Measurements from ENCODE around the gene ZNF576. TPM values are rescaled to one million over a fixed set of nuclear protein-coding genes. Genes with fewer than 3 reads are reported as not detected.

The ZNF576 gene
- total and polyA plus RNA-seq, 9 of the 15 experiments (the other 6 are each of a cell fraction or from before 2014, with no cell fraction given) = 6.8 to 18.2 (median 12.2) TPM

DNA sequence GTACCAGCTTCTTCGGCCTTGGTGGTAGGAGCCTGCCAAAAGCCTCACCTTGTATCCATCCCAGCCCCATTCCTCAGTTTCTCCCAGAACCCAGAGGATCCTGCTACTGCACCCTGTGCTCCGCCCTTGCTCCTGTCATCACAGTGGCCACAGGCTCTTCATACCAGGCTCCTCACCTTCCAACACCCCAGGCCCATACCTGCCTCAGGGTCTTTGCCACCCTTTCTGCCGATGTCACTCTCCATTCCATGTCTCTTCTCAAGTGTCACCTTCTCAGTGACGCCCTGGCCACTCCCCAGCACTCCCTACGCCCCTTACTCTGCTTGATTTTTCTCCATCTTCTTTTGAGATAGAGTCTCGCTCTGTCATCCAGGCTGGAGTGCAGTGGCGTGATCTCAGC lies 13.5 kb downstream of the ZNF576 start (continued):
- TF ChIP-seq NFIX (CRISPR knock-in tag; IDR thresholded peaks at IDR 0.05; ENCODE audit: low read depth) = no peak
- no peak for TF ChIP-seq PHB (CRISPR knock-in tag; IDR thresholded peaks at IDR 0.05)
- TF ChIP-seq ZNF384 (IDR thresholded peaks at IDR 0.05; ENCODE audit: low read depth, low read length) = no peak
- no peak for TF ChIP-seq FOXA1 (IDR thresholded peaks at IDR 0.05; ENCODE audit: borderline replicate concordance)
- 0 out of 2 replicates have a peak, but pooled peaks have one; percentile 10 for TF ChIP-seq SMARCE1 (IDR thresholded peaks at IDR 0.05)
- TF ChIP-seq, protein P1, sequence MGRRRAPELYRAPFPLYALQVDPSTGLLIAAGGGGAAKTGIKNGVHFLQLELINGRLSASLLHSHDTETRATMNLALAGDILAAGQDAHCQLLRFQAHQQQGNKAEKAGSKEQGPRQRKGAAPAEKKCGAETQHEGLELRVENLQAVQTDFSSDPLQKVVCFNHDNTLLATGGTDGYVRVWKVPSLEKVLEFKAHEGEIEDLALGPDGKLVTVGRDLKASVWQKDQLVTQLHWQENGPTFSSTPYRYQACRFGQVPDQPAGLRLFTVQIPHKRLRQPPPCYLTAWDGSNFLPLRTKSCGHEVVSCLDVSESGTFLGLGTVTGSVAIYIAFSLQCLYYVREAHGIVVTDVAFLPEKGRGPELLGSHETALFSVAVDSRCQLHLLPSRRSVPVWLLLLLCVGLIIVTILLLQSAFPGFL (CRISPR knock-in tag; IDR thresholded peaks at IDR 0.05) = no peak
- TF ChIP-seq CBX3 (IDR thresholded peaks at IDR 0.05; ENCODE audit: borderline replicate concordance in 1 of 2, low read length in 2 of 2) = no peak

DNA sequence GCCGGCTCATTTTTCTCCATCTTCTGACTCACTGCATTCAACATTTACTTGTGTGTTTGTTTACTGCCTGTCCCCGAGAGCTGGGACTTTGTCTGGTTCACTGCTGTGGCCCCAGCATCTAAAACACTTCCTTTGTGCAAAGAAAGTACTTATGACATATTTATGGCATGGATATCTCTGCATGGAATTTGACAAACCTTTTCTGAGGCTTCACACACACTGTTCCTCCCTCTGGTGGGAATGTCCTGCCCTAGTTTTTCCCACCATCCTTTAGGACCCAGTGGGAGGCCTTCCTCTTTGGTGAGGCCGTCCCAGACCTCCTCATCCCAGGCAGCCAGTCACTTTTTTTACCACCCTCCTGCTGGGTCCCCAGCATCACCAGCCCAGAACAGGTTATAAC lies 14.1 kb downstream of the ZNF576 start:
- Histone ChIP-seq H3K4me3 (no peak overlapping the region), H3K4me2 (ENCODE audit: insufficient read depth, low read length) (peak overlapping the region; percentile 46; the same call in 1 of the 2 replicates), H2AFZ (ENCODE audit: low read depth, low read length) (no peak overlapping the region), H4K20me1 (replicated peaks; ENCODE audit: control insufficient read depth, insufficient read depth, low read length) (no peaks in the 10 kb centered on the region), H3K27ac (ENCODE audit: extremely low read depth, low read depth, low read length) (peak overlapping the region; percentile 58; the same call in 2 of the 3 replicates), H3K27me3 (ENCODE audit: control insufficient read depth in 2 of 2, insufficient read depth in 2 of 2, low read length in 2 of 2) (no peaks in the 10 kb centered on the region), H3K36me3 (ENCODE audit: control insufficient read depth, insufficient read depth, low read length) (peaks cover 53% of the 10 kb centered on the region; the same call in 2 of the 3 replicates), H3K9ac (ENCODE audit: insufficient read depth in 1 of 2, low read depth in 2 of 2, low read length in 2 of 2) (peak overlapping the region in 1 of 2 experiments; percentile 84; a peak in 2 of 4 replicates), H3K79me2 (ENCODE audit: control insufficient read depth, insufficient read depth, low read length) (peaks cover 15% of the 10 kb centered on the region), H3K4me1 (replicated peaks in 1 of 2; ENCODE audit: control insufficient read depth in 2 of 2, insufficient read depth in 2 of 2, low read length in 2 of 2) (peaks cover 21 to 32% of the 10 kb centered on the region in 2 experiments), H3K9me3 (replicated peaks; ENCODE audit: control insufficient read depth, insufficient read depth, low read depth, low read length) (no peaks in the 10 kb centered on the region), H3K9me1 (ENCODE audit: control insufficient read depth, insufficient read depth, low read length) (peaks cover 6% of the 10 kb centered on the region)
- TF ChIP-seq ZNF316 (IDR thresholded peaks at IDR 0.05) (no peak), NFATC3 (IDR thresholded peaks at IDR 0.05) (no peak), NCOR1 (IDR thresholded peaks at IDR 0.05) (no peak), MEIS2 (IDR thresholded peaks at IDR 0.05; ENCODE audit: partially characterized antibody) (peak; percentile 20)
- 44% methylated on average over 3 of the region's 3 CpGs for WGBS (ENCODE audit: insufficient coverage, low coverage, missing lambda C conversion rate)
- POLR2A ChIA-PET = interaction anchor here (0.8 to 8.7 kb wide), 4 partner anchors 10 to 186 kb away, joined by 3 to 60 read pairs (median 5); partner anchors contain the start of genes IRGQ and ZNF576
- BruUV-seq (replicated peaks) = no TSS peak
- no peak for DNase-seq (ENCODE audit: extremely low read depth in 1 of 4, low spot score in 3 of 4)
- in situ Hi-C loops (cut with MboI) (no loop called here), intact Hi-C loops (cut with micrococcal nuclease) (no loop called here)
- no peak; the same call in 1 of the 3 replicates for ATAC-seq
- CTCF ChIA-PET (ENCODE audit: low intra/inter-chr PET ratio) = no interaction called here
- FAIRE-seq = no peak
